PFSK-1 (cell line): ENCODE measurements around the gene MS4A18.

ENCODE experiments used
- FOXP2 ChIP-seq: optimal IDR thresholded peaks from 2 replicates; pipeline ENCODE3; 2011; ENCODE audit warnings: borderline replicate concordance, control low read depth, inconsistent platforms; ENCODE audit not compliant: insufficient read depth; ENCODE audit errors: extremely low read length, extremely low read depth
- POLR2AphosphoS5 ChIP-seq: IDR thresholded peaks from 2 replicates; pipeline ENCODE4 v1.6.1; 2012; ENCODE audit warnings: low read depth, mild to moderate bottlenecking, control low read depth, low read length, moderate library complexity
- REST ChIP-seq, 2 experiments: IDR thresholded peaks; 2 replicates each; pipeline versions ENCODE4 v1.6.1 to v1.8.0; 2011 to 2012; ENCODE audit warnings: low read depth in 2 of 2, low read length in 2 of 2, control low read depth in 1 of 2, inconsistent platforms in 1 of 2, mild to moderate bottlenecking in 1 of 2, moderate library complexity in 1 of 2; ENCODE audit not compliant: insufficient read depth in 1 of 2
- SIN3A ChIP-seq: IDR thresholded peaks from 2 replicates; pipeline ENCODE4 v1.6.1; 2012; ENCODE audit warnings: mild to moderate bottlenecking, low read length, moderate library complexity, borderline replicate concordance; ENCODE audit not compliant: insufficient read depth
- TAF1 ChIP-seq: IDR thresholded peaks from 2 replicates; pipeline ENCODE4 v1.6.1; 2012; ENCODE audit warnings: low read length, control low read depth, borderline replicate concordance; ENCODE audit not compliant: insufficient read depth

- TF ChIP-seq POLR2AphosphoS5 (no peak), FOXP2 (no peak), TAF1 (no peak), SIN3A (no peak), REST (IDR thresholded peaks at IDR 0.05; ENCODE audit: insufficient read depth in 1 of 2, low read depth in 2 of 2, low read length in 2 of 2) (no peak)
Measured at GRCh38 chr11:60777106-60777505, 52.6 kb downstream of the MS4A18 start.
